ENCODE measurements around the gene TMCC2. TPM values are rescaled to one million over a fixed set of nuclear protein-coding genes. Genes with fewer than 3 reads are reported as not detected.
A peak's percentile ranks its signal among the peaks of the same experiment; 100 is the strongest.

TMCC2 gene
- total RNA-seq, 6 donors from 2014 or later: 1.3 to 7.2 (median 3.8) TPM

GRCh38 chr1:205190845-205191577 lies 36.7 kb upstream of the TMCC2 start:
- Histone ChIP-seq H3K36me3 (peaks cover 0 to 4% (median 0%) of the 10 kb centered on the region in 4 donors), H3K4me1 (peaks cover 23 to 34% (median 31%) of the 10 kb centered on the region in 4 donors), H3K4me3 (no peak overlapping the region), H3K27me3 (no peaks in the 10 kb centered on the region), H3K27ac (peak overlapping the region in 1 of 4 donors; percentile 25), H3K9me3 (no peaks in the 10 kb centered on the region)
- DNase-seq: no peak
- peak in 1 of 2 donors; percentile 57 for ATAC-seq (ENCODE audit: low FRiP score in 2 of 2)
- TF ChIP-seq EP300 (IDR thresholded peaks at IDR 0.05) (no peak), CTCF (IDR thresholded peaks at IDR 0.05) (no peak), POLR2AphosphoS5 (IDR thresholded peaks at IDR 0.05) (no peak), POLR2A (IDR thresholded peaks at IDR 0.05) (no peak)
- WGBS, 2 donors: 60 to 63% methylated on average over 9 of the region's 9 CpGs

GRCh38 chr1:205191622-205192021 lies 36.1 kb upstream of the TMCC2 start:
- H3K27me3 ChIP-seq: no peaks in the 10 kb centered on the region
- H3K4me3 ChIP-seq: no peak overlapping the region
- H3K27ac ChIP-seq: peak overlapping the region in 1 of 4 donors; percentile 25
- no peak for TF ChIP-seq POLR2A (IDR thresholded peaks at IDR 0.05)
- no peak for TF ChIP-seq EP300 (IDR thresholded peaks at IDR 0.05)
- TF ChIP-seq CTCF (IDR thresholded peaks at IDR 0.05): no peak
- TF ChIP-seq POLR2AphosphoS5 (IDR thresholded peaks at IDR 0.05): no peak
- ATAC-seq (ENCODE audit: low FRiP score in 2 of 2): no peak
- peaks cover 23 to 34% (median 31%) of the 10 kb centered on the region in 4 donors for H3K4me1 ChIP-seq
- H3K36me3 ChIP-seq: peaks cover 0 to 4% (median 0%) of the 10 kb centered on the region in 4 donors
- H3K9me3 ChIP-seq: no peaks in the 10 kb centered on the region
- DNase-seq: no peak
- WGBS, 2 donors: 44 to 65% methylated on average over 2 of the region's 2 CpGs

GRCh38 chr1:205192287-205192686 lies 35.5 kb upstream of the TMCC2 start:
- no peak overlapping the region for H3K4me3 ChIP-seq
- no peak for TF ChIP-seq EP300 (IDR thresholded peaks at IDR 0.05)
- TF ChIP-seq POLR2AphosphoS5 (IDR thresholded peaks at IDR 0.05): no peak
- no peak for TF ChIP-seq CTCF (IDR thresholded peaks at IDR 0.05)
- no peak for TF ChIP-seq POLR2A (IDR thresholded peaks at IDR 0.05)
- H3K27me3 ChIP-seq: no peaks in the 10 kb centered on the region
- DNase-seq (no peak), ATAC-seq (ENCODE audit: low FRiP score in 2 of 2) (no peak)
- peaks cover 0 to 2% (median 0%) of the 10 kb centered on the region in 4 donors for H3K36me3 ChIP-seq
- H3K4me1 ChIP-seq: peaks cover 20 to 33% (median 26%) of the 10 kb centered on the region in 4 donors
- 88 to 93% methylated on average over 8 of the region's 8 CpGs for WGBS, 2 donors
- H3K9me3 ChIP-seq: no peaks in the 10 kb centered on the region
- H3K27ac ChIP-seq: no peak overlapping the region

GRCh38 chr1:205199090-205199930 lies 28.4 kb upstream of the TMCC2 start:
- H3K36me3 ChIP-seq: no peaks in the 10 kb centered on the region
- WGBS, 2 donors: 71 to 77% methylated on average over 9 of the region's 9 CpGs
- H3K27me3 ChIP-seq: no peaks in the 10 kb centered on the region
- no peak for TF ChIP-seq POLR2A (IDR thresholded peaks at IDR 0.05)
- no peak for TF ChIP-seq EP300 (IDR thresholded peaks at IDR 0.05)
- TF ChIP-seq CTCF (IDR thresholded peaks at IDR 0.05): no peak
- no peak for TF ChIP-seq POLR2AphosphoS5 (IDR thresholded peaks at IDR 0.05)
- DNase-seq: no peak
- H3K27ac ChIP-seq: no peak overlapping the region
- H3K9me3 ChIP-seq: no peaks in the 10 kb centered on the region
- H3K4me1 ChIP-seq: peaks cover 0 to 11% (median 4%) of the 10 kb centered on the region in 4 donors
- no peak for ATAC-seq (ENCODE audit: low FRiP score in 2 of 2)
- H3K4me3 ChIP-seq: no peak overlapping the region

Data from upper lobe of left lung (tissue), 6 donors.